ENCODE measurements around the gene C15orf61.

The C15orf61 gene

DNA sequence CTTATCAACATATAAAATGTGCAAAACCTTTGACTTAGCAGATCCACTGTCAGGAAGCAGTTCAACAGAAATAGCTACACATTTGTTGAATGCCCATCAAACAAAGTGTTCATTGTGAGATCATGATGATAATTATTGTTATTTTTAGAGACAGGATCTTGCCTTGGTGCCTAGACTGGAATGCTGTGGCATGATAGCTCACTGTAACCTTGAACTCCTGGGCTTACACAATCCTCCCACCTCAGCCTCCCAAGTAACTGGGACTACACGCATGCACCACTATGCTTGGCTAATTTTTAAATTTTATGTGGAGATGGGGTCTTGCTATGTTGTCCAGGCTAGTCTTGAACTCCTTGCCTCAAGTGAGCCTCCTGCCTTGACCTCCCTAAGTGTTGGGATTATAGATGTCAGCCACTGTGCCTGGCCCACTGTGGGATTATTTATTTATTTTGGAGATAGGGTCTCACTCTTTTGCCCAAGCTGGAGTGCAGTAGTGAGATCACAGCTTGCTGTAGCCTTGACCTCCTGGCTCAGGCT, 30.3 kb downstream of the C15orf61 start:
- DNase-seq: no peak

DNA sequence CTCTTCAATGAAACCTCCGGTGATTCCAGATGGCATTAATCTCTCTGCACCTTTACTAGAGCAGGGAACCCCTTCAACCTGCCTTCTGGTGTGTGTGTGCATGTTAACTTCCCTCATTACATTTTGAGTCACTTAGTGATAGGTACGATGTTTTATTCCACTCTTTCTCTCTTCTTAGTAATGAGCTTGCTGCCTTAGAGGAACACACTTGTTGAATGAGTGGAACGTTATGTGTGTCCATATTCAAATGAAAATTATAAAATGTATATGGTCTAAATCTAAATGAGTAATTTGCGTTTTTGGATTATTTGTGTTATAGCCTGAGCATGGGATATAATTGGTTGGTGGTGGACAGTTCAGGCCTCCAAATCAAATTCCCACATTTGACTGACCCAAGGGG, 33.6 kb downstream of the C15orf61 start:
- DNase-seq: no peak

DNA sequence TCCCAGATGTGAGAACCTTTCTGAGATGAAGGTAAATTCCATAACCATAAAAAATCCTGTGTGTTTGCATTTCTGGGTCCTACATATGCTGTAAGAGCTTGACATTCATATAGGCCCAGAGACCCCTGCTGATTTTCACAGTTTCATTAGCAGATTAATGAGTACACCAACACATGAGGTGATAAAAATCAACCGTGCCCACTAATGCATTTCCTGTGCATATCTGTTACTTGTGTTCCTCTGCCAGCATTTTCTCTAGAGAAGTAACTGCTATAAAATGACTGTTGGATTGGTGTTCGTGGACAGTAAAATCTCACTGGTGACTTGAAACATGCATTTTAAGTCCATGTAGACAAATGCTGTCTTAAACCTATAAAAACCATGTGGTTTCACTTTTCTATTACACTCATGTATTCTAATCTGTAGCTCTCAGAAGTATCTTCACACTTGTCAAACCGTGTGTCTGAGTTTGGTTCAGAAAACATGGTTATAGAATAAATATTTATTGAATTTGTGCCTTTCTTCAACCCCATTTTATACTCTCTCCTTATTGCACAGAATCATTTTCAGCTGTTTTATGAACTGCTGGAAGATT, 36.1 kb downstream of the C15orf61 start:
- DNase-seq: no peak

DNA sequence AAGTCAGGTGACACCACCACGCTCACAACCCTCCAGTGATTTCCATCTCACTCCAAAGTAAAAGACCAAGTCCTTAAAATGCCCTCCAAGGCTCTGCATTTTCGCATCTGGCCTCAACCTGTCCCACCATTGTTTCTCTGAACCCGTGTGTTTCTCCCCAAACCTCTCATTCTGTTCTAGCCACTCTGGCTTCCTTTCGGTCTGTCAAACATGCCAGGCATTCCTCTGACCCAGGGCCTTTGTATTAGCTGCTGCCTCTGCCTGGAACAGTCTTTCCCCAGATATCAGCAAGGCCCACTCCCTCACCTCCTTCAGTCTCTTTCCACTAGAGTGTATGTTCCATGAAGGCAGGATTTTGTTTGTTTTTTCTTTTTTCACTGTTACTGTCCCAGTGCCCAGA, 37.6 kb downstream of the C15orf61 start:
- no peak for DNase-seq

DNA sequence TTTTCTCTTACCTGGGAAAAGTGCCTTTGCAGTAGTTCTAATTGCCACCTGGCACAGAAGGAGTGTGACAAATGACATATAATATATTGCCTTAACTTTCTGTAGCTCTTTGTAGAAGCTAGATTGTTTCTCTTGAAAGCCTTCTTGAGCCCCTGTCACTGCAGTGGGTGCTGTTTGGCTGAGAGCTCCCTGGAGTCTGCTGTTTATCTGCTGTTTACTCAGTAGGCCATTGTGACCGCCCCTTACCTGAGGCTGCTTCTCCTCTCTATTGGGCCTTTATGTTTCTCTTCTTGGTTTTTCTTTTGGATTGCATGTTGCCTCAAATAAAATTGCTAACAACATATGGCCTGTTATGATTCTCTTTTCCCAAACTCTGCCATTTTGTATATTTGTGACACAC, 38.2 kb downstream of the C15orf61 start:
- no peak for DNase-seq

DNA sequence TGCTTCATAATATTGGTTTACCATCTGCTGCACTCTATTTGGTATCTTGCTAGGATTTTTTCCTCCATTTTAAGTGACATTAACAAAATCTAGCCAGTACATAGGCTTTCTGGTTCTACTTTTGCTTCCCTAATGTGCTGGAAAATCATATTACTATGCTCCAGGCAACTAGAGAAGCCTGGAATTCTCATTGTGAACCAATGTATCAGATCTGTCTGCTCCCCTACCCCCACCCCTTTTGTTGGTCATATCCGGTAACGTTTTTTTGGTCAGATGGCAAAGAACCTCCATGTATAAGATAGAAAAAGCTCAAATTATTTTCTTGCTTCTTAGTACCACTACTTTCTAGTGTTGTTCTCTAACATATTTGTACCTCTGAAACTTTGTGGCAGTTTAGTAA, 38.6 kb downstream of the C15orf61 start:
- no peak for DNase-seq

DNA sequence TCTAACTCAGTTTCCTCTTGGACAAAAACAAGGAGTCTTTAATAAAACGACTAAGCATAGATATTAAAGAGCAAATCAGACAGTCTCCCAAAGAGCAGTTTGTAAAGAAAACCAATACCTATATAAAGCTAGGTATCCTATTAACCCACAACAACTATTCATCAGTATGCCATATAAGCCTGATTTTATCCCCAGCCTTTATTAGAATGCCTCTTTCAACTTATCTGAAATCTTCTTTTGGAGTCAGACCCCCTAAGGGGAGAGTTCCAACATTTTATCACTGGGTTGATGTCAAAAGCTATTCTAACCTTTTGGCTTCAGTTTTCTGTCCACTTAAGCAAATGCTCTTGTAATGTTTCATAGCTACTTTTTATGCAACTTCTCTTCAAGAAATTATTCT, 39.4 kb downstream of the C15orf61 start:
- DNase-seq: no peak

DNA sequence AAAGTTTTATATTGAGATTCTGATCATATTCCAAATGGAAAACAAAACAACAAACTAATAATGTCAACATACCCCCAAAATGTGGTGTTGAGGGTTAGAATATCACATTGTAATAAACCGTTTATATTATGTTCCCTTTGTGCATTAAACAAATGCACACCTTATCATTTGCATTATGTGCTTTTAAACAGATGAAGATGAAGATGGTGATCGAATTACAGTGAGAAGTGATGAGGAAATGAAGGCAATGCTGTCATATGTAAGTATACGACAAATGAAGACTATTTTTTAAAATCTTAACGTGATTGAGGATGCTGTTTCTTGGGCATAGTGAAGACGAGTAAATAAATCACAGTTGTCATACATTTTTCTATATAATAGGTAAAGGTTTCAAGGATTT, 42.2 kb downstream of the C15orf61 start:
- DNase-seq: no peak

DNA sequence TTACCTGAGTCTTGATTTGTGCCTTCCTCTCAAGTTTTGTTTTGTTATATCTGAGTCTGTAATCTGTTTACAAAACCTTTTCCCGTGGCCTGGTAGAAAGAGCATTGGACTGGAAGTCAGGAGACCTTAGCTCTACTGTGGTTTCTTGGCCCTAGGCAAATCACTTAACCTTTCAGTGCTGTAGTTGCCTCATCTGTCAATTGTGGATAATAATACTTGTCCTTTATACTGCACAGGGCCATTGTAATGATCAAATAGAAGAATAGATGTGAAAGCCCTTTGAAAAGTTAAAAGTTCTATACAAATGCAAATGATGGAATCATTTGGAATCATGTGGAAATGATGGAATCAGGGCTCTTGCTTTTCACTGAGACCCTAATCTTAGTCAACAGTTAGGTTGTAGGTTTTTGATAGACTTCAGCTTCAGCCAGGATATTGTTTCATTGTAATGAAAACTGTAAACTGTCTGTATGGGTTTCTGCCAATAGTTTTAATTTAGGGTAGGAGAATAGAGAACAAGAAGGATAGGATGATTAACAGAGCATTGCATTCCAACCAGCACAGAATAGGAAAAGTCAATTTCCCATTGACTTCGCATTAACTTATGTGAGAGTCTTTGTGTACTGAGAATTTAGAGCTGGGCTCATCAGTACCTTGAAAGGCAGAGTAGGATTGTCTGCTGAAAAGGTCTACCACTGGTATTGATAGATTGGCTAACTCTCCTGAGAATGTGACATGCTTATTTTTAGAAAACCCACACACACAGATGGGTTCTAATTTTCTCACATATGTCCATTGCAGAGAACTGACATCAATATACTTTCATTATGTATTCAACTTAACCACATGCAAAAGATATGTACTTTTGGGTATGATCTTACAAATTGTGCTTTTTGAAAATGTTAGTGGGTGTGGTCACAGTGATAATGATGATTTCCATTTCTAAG, 43.4 kb downstream of the C15orf61 start:
- no peak for DNase-seq

DNA sequence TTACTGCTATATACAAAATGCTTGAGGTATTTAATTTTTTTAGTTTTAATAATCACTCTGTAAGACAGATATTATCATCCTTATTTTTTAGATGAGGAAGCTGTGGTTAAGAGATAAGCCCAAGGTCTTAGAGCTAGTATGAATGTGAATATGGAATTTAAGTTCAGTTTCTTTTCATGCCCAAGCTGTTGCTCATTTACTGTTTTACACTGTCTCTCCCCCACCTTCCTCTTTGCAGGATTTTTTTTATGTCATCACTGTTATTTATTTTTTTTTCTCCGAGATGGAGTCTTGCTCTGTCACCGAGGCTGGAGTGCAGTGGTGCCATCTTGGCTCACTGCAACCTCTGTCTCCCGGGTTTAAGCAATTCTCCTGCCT, 44.0 kb downstream of the C15orf61 start:
- no peak for DNase-seq

DNA sequence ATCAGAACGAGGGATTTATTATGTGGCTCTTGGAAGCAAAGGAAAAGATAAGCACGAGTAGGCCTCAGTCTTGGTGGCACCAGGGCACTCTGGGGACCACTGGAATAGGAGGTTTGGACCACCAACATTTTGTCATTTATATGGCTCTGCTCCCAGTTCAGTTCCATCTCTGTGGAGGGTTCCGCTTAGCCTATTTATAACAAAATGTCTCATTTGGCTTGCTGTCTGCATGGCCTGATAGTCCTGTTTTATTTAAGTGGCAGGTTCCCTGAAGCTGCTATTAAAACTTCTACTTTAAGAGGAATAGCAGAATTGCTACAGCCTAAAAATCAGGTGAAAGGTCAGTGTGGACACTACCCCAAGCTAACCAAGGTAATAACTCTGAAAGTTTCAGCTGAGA, 48.7 kb downstream of the C15orf61 start:
- no peak for DNase-seq

DNA sequence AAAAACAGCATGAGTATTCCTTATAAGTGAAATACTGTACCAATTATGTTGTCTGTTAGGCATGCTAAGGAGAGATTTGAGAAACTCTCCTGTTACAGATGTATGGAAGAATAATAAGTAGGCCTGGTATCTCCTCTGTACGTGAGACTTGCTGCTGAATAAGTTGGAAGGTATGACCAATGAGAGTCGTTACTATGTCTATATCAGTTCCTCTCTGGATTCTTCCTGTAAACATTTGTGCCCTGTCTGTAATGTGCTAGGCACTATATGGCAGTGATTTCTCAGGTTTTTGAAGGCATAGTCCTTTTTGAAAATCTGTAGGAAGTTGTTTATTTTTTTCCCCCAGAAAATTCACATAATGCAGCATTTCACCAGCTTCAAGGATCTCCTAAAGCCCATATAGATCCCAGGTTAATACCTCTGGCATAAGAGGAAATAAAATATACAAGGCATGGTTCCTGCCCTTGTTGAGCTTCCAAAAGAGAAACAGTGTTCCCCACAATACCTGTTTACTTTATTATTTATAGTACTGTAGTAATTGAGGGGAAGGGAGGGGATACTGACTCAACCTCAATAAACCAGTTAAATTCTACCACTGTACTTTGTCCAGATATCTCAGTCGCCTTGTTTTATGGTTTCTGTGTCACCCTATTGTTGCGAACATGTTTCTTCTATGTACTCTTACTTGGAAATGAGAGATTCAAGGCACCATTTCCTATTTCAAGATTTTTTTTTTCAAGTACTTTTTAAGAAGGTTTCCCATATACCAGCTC, 50.1 kb downstream of the C15orf61 start:
- no peak for DNase-seq

DNA sequence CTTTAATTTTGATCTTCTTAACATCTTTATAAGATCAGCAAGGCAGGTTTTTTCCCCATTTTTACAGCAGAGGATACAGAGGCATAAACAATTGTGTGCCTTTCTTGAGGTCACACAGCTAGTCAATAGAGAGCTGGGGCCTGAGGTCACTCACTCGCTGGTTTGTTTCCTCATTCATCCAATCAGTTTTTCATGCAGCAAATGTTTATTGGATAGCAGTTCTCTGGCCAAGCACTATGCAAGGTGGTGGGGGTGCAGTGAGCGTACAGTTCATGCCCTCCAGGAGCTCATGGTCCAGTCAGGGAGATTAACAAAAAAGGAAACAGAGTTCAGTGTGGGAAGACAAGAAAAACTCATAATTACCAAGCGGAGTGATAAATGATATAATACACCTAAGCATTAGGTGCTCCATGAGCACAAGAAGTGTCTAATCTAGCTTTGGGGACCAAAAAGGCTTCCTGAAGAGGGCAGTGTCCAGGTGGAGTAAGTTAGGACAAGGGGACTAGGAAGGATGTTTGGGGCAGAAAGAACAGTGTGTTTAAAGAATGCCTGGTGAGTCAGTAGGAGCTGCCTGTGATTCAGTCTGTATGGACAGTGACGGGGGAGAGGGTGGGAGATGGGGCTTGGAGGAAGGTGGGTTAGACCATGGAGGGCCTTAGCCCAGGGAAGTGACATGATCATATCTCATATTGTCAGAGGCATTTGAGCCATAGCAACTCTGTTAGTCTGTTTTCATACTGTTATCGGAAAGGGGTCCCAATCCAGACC, 50.9 kb downstream of the C15orf61 start:
- DNase-seq: no peak

DNA sequence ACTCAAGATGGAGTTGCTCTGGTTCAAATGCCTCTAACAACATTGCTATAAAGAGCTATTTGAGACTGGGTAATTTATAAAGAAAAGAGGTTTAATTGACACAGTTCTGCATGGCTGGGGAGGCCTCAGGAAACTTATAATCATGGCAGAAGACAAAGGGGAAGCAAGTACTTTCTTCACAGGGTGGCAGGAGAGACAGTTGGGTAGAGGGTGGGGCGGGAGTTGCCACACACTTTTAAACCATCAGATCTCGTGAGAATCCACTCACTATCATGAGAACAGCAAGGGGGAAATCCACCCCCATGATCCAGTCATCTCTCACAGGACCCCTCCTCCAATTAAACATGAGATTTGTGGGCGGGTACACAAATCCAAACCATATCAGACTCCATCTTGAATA, 52.3 kb downstream of the C15orf61 start:
- no peak for DNase-seq

DNA sequence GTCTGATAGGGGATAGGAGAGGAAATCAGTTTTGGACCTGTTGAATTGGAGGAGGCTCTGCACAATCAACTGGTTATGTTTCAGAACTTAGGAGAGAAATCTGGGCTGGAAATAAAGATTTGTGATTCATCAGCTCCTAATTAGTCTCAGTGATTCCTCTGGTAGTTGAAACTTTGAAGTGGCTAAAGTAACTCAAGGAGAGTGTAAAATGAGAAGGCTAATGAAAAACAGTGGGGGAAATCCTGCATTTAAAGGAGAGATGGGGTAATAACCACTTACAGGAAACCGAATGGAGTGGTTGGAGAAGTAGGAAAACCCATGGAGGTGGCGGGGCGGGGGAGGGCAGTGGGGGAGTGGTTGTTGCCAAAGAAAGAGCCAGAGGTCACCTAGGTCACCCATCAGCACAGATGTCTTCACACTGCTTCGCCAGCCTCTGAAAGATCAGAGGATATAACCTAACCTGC, 54.1 kb downstream of the C15orf61 start:
- no peak for DNase-seq

DNA sequence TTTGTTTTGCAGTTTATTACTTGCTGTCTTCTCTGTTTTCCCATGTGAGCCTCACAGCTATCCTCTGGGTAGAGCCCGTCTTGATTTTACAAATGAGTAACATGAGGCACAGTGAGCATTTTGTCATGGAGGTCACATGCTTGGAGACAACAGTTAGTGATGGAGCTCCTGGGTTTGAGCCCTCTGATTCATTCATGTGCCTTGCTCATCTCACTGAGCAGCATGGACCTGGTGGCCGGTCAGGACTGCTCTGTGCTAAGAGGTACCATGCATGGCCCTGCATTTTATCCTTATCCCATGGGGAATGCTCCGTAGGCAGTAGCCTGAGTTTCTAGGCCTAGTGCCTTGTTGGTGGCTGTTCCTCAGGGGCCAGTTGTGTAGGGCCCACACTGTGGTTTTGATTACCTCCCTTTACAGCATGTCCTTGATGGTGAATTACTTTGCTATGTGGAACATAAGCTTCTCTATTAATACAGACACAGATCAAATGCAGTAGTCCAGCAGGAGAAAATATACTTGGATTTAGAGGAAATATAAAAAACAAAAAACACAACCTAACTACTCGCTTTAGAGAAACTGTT, 57.2 kb downstream of the C15orf61 start:
- no peak for DNase-seq

DNA sequence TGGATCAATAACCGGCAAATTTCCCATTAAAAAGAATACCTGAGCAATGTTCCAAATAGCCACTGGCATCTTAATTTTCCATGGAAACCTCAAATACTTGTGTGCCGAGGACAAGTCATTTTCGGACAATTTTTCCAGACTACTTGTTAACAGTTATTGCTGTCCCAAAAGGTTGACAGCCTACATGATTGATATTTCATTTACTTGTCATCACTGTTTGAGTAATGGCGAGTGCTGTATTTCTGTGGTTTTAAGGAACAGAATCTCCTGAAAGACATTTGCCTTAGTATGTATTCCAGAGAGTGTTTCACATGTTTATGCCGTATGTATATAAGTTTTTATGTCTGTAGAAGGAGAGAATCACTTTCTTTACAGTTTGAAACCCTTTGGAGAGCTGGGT, 58.2 kb downstream of the C15orf61 start:
- DNase-seq: no peak
